HS-5 (cell line): Measurements from ENCODE around the gene ELF2.
"Not testable (repeated sequence)": the region's sequence is repeated elsewhere in the genome, so short reads cannot be mapped to it uniquely, and the experiment has no call there.

Experiments used
- DNase-seq: peaks from one replicate; pipeline ENCODE4 v3.0.0-alpha.2; 2012; ENCODE audit warnings: low read depth

The ELF2 gene

DNA sequence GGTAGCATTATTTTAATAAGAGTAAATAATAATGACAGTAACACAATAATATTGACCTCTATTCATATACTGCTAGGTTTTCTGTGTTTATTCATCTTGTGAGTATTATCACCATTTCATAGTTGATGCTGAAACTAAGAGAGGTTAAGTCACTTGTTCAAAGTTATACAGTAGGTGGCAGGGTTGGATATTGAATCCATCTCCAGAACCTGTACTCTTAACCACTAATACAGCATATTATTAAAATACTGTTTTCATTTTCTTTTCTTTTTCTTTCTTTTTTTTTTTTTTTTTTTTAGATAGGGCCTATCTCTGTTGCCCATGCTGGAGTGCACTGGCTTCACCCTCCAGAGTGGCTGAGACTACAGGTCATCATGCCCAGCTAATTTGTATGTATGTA, 7.1 kb upstream of the ELF2 start:
- no peak for DNase-seq

DNA sequence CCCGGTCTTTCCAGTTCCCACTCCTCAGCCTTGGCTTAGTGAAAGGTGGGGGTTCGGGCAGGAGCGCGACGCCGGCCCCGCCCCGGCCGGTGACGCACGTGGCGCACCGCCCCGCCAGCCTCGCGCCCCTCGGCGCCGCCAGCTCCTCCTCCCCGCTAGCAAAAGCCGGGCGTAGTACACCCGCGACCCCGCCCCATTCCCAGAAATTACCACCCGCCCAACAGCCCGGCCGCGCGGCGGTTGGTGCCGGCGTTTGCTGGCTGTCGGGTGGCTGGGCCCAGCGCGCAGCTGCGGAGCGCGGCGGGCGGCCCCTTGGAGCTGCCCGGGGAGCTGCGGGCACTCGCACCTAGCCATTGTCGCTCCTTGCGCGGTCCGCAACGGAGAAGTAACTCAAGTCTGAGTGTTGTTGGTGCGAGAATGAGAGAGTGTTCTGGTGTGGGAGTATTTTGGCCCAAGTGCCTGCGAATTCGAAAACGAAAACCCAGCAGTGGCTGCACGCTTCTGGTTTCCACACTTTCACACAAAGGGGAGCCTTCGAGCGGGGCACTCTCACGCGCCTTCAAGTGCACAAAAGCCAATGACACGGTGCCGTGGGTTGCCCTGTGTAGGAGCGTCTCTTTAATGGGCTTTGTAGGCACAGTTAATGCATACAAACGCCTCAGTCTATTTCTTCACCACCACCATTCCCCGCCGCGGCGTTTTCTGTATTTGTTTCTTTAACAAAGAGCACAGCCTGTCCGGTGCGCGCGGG, 1.0 kb upstream of the ELF2 start:
- DNase-seq = peak; percentile 64

DNA sequence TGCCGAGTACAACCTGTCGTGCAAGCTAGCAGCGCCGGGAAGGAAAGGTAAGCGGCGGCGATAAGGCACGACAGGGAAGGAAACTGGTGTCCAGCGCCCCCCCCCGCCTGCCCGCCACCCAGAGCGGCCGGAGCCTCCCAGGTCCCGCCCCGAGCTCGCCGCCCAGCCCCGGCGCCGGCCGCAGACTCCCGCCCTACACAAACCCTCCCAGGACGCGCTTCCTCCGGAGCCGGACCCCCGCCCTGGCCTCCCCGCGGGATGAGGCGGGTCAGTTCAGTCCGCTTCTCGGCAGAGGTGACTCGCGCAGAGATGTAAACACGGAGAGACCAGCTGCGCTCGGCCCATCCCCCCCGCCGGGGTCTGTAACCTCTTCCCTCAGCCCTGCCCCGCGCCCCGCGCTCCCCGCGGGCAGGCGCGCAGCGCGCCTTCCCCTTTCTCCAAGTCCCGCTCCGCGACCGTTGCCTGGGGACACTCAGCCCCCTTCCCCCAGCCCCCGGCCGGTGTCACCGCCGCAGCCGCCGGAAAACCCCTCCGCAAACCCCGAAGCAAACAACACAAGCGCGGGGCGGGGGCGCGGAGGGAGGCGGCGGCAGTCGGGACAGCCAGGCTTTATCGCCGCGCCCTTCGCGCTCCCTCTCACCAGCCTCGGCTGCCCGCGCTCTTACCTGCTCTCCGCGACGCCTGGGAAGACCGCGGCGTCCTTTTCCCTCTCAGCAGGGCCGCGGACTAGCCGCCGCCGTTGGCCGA, 543 bp downstream of the ELF2 start:
- no peak for DNase-seq

DNA sequence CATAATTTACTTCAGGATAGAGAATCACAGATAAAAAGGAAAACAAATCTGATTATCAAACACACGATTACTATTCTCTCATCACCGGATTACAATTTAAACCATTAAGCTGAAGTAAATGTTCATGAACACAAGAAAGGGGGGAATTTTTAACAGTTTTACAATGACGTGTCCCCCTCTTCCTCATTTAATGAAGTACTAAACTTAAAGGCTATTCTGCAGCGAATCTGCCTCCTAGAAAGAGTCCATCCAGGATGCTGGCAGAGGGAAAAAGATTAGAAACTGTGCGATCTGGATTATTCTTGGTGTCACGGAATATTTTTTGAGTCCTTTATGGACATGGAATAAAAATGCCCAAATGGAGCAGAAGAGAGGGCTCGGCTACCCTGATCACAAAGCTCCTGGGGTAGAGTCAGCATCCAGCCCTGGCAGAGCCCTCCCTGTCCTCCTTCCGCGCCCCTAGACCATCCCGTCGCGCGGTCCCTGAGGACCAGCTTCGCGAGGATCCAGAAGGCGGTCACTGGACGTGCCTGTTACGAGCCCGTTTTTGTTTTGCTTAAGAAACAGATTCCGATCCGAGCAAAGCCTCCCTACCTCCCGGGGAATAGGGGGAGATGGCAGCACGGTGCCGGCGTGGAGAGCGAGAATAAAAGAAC, 1.2 kb downstream of the ELF2 start:
- DNase-seq = no peak

DNA sequence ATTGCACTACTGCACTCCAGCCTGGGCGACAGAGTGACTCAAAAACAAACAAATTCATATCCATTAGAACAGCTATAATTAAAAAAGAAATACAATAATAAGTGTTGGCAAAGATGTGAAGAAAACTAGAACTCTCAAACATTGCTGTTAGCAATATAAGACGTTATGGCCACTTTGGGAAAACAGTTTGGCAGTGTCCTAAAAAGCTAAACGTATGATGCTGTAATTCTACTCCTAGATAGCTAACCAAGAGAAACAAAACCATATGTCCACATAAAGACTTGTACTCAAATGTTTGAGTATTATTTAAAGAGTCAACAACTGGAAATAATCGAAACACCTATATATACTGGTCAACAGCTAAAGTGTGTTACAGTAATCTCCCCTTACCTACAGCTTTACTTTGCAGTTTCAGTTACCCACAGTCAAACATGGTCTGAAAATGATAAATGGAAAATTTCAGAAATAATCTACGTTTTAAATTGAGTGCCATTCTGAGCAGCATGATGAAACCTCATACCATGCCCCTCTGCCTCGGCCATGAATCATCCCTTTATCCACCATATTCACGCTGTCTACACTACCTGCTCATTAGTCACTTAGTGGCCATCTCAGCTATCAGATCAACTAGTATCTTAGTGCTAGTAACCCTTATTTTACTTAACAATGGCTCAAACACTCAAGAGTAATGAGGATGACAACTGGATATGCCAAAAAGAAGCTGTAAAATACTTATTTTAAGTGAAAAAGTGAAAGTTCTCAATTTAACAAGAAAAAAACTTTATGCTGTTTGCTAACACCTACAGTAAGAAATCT, 4.9 kb downstream of the ELF2 start:
- DNase-seq = peak; percentile 50

DNA sequence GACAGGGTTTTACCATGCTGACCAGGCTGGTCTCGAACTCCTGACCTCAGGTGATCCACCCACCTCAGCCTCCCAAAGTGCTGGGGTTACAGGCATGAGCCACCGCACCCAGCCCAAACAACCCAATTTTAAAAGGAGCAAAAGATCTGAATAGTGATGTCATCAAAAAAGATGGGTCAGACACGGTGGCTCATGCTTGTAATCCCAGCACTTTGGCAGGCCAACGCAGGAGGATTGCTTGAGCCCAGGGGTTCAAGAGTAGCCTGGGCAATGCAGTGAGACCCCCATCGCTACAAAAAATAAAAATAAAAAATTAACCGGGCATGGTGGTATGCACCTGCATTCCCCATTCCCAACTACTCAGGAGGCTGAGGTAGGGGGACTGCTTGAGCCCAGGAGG, 6.1 kb downstream of the ELF2 start:
- DNase-seq = no peak

DNA sequence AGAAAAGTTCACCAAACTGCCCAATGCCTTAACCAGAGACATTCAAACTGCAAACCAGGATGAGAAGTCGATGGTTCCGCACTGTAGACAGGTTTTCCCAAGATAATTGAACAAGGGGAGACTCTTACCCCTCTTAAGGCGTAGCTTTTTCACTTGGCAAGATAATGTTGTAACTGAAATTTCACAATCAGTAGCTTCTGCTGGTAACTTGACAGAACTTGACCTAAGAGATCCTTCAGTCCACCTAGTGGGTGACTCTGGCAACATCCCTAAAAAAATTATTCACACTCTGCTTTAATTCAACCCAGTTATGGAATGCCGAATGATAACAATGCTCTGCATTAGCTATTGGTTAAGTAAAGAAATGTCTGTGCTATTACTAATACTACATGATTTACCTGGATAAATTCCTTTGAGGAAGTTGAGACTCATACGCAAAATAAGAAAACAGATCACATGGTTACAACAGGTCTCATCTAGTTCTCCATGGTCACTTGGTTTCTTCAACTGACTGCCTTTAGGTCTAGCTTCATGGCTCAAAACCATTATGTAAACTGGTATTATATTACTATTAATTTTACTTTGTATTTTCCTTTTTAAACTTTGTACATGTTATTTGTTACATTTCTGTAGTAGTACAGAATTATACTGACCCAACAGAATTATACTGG, 9.1 kb downstream of the ELF2 start:
- no peak for DNase-seq

DNA sequence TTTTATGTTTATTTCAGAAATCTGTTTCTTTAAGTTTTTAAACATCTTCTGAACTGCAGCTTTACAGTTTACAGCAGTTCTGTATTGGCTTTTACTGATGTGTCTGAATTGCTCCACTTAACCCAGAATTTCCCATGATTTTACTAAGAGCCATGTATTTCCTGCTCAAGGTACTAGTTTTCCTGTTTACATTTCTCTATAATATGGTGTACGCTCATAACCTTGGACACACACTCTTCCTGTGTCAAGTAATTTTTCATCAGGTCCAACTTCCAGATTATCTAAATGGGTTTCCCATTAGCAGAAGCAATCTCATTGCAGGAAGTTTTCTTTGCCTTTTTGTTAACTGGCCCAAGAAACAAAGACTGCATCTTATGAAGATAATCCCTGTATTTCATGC, 12.3 kb downstream of the ELF2 start:
- no peak for DNase-seq

DNA sequence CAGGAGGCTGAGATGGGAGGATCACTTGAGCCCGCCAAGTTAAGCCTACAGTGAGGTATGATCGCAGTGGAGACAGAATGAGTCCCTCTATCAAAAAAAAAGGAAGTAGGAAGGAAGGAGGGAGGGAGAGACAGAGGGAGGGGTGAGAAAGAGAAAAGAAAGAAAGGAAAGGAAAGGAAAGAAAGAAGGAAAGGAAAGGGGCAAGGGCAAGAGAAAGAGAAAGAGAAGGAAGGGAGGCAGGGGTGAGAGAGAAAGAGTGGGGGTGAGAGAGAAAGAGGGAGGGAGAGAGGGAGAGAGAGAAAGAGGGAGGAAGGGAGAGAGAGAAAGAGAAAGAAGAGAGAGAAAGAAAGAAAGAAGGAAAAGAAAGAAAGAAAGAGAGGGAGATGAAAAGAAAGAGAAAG, 13.2 kb downstream of the ELF2 start:
- DNase-seq = no peak

DNA sequence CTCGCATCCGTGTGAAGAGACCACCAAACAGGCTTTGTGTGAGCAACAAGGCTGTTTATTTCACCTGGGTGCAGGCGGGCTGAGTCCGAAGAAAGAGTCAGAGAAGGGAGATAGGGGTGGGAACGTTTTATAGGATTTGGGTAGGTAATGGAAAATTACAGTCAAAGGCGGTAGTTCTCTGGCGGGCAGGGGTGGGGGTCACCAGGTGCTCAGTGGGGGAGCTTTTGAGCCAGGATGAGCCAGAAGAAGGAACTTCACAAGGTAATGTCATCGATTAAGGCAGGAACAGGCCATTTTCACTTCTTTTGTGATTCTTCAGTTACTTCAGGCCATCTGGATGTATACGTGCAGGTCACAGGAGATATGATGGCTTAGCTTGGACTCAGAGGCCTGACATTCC, 19.0 kb downstream of the ELF2 start:
- not testable (repeated sequence) for DNase-seq

DNA sequence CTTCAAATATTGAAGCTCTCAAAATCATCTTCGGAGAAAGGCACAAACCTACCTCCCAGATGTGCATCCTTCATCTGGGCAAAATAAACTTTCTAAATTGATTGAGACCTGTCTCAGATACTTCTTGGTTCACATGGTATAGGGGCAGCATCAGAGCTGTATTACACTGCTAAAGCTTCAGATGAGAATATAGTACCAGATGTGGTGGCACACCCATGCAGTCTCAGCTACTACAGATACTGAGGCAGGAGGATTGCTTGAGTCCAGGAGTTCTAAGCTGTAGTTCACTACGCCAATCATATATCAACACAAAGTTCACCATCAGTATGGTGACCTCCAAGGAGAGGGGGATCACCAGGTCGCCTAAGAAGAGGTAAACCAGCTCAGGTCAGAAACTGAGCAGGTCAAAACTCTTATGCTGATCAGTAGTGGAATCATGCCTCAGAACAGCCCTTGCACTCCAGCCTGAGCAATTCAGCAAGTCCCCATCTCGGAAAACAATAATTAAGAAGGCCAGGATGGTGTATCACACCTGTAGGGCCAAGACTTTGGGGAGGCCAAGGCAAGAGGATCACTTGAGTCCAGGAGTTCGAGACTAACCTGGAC, 22.0 kb downstream of the ELF2 start:
- no peak for DNase-seq

DNA sequence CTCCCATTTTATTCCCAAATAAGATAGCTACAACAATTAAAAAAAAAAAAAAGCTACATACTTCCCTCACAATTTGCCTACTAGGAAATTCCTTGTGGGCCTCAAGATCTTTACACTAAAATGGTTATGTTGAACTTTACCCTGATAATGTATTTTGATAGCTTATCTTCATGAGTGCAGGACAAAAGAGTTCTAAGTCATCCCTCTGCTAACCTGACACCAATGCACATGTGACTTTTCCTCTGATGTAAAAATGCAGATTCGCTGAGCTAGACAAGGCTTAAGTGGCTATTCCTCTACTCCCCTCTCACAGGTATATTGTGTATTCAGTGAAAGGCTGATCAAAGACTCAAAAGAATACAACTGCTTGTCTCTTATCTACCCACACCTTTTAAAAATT, 22.5 kb downstream of the ELF2 start:
- DNase-seq = no peak

DNA sequence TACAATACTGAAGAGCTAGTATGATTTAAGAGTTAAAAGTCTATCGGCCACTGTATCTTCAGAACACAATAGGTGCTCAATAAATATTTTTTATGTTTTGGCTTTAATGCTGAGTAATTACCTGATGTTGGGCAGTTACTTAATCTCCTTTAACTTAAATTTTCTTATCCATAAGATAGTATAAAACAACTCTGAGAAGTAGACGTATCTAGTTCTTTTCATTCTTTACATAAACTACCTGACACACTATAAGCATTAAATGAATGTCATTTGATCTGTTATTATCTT, 22.9 kb downstream of the ELF2 start:
- DNase-seq = no peak

DNA sequence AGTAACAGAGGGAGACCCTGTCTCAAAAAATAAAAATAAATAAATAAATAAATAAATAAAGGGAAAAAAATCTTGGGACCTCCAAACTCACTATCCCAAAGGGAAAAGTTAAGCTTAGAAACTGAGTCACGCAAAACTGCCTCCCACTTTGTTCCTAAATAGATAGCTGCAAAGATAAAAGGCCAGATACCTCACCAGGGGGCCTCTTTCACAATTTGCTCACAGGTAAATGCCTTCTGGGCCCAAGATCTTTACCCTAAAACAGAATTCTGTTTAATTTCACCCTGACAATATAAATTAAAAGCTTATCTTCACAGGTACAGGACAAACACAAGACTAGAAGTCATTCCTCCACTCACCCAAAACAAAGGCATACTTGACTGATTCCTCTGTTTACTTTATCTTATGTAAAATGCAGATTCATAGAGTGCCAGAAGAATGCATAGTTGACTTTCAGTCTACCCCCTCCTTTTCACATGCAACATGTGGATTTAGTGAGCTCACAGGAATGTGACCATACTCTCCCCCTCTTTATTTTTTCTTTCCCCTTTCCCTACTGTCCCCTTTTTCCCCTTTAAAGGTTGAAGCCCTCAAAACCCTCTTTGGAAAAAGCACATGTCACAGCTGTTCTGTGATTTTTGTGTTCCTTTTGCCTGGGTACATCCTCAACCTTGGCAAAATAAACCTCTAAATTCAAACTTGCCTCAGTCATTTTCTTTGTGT, 23.4 kb downstream of the ELF2 start:
- no peak for DNase-seq

DNA sequence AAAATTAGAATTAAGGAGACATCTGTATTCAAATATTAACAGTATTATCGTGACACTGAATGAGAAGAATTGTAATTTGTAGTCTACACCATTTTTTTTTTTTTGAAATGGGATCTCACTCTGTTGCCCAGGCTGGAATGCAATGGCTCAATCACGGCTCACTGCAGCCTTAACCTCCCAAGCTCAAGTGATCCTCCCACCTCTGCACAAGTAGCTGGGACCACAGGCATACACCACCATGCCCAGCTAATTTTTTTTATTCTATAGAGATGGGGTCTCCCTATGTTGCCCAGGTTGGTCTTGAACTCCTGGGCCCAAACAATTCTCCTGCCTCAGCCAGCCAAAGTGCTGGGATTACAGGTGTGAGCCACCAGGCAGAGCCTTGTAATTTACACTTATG, 24.8 kb downstream of the ELF2 start:
- no peak for DNase-seq

DNA sequence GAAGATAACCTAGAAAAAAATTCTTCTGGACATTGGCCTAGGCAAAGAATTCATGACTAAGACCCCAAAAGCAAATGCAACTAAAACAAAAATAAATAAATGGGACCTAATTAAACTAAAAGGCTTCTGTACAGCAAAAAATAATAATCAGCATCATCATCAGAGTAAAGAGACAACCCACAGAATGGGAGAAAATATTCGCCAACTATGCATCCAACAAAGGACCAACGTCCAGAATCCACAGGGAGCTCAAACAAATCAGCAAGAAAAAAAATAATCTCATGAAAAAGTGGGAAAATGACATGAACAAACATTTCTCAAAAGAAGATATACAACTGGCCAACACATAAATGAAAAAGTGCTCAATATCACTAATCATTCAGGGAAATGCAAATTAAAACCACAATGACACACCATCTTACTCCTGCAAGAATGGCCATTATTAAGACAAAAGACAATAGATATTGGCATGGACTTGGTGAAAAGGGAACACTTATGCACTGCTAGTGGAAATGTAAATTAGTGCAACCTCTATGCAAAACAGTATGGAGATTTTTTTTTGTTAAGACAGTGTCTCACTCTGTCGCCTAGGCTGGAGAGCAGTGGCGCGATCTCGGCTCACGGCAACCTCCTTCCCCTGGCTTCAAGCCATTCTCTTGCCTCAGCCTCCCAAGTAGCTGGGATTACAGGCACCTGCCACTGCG, 29.9 kb downstream of the ELF2 start:
- DNase-seq = no peak

DNA sequence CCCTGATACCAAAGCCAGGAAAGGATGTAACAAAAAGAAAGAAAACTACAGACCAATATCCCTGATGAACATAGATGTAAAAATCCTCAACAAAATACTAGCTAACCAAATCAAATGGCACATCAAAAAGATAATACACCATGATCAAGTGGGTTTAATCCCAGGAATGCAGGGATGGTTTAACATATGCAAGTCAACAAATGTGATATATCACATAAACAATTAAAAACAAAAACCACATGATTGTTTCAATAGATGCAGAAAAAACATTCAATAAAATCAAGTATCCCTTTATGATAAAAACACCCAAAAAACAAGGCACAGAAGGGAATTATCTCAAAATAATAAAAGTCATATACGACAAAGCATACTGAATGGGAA, 31.5 kb downstream of the ELF2 start:
- DNase-seq = no peak

DNA sequence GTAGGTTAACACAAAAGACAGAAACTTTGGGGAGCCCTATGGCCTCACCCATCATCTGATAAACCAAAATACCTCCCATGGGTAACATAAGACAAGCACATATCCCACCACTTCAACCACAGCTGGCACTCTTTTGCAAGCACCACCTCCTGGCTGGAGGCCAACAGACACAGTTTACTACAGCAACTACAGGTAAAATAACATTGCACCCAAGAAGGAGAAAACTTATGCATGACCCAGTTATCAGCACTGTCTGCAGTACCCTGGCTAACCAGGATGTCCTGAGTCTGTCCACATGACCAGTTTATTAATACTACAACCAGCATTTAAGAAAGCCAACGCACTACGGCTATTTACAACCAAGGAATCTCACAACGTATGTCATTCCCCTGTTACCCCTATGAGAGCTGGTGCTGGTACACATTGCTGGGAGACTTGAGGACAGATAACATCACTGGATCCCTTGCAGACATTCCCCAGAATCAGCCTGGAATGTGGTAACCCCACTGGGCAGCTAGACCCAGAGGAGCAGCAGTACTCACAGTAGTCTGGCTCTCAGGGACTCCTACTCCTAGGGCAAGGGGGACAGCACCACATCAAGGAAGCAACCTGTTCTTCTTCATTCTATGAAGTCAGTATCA, 32.0 kb downstream of the ELF2 start:
- DNase-seq = no peak

DNA sequence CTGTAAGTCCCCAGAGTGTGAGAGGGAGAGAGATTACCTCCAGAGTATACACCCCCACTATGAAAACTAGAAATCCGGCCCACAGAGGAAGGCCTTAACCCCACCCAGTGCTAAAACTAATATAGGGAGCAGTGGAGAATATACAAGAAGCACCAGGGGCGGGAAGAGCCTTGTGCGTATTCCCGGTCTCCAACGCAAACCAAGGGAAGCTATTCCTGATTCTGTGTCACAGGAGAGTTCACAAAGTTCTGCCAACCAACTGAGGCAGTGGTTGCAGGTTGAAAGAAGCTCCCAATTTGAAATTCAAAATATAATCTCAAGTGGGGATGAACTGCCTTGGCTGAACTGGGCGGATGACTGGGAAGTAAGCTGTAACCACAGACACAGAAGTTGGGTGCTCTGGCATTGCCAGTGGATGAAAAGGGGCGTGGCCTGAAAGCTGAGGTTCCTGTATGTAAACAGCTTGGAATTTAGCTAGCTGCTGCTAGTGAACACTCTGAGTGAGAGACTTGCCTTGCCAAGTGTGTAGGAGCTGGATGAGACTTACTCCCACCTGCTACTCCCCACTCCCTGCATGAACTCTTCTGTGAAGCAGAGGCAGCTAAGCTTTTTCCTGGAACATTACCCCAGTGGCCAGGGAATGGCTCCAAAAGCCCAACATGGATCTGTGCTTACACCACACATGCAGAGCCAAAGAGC, 32.7 kb downstream of the ELF2 start:
- no peak for DNase-seq
